ENCODE data around the gene SCRN1. TPM values are rescaled to one million over a fixed set of nuclear protein-coding genes. Genes with fewer than 3 reads are reported as not detected.
"Not testable (repeated sequence)": the region's sequence is repeated elsewhere in the genome, so short reads cannot be mapped to it uniquely, and the experiment has no call there.

The SCRN1 gene
- total and polyA plus RNA-seq, 2 of the 13 experiments (the other 11 are each of a cell fraction or from before 2014, with no cell fraction given) = 43.2 to 49.8 TPM

DNA sequence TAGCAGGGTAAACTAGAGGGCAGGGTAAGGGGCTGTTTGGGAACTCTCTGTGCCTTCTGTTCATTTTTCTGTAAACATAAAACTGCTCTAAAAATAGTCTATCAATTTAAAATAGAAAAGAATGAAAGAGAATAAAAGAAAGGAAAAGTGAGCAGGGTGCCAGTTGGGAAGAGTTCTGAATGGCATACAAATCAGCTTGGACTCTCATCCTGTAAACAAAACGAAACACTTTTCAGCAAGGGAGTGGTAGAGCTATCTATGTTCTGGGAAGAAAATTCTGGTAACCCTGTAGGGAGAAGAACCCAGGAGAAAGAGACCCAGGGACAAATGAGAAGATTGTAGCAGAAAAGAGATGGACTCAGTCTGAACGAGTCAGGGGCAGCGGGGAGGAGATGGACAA is 24.6 kb downstream of the SCRN1 start (continued):
- TF ChIP-seq, protein P1, sequence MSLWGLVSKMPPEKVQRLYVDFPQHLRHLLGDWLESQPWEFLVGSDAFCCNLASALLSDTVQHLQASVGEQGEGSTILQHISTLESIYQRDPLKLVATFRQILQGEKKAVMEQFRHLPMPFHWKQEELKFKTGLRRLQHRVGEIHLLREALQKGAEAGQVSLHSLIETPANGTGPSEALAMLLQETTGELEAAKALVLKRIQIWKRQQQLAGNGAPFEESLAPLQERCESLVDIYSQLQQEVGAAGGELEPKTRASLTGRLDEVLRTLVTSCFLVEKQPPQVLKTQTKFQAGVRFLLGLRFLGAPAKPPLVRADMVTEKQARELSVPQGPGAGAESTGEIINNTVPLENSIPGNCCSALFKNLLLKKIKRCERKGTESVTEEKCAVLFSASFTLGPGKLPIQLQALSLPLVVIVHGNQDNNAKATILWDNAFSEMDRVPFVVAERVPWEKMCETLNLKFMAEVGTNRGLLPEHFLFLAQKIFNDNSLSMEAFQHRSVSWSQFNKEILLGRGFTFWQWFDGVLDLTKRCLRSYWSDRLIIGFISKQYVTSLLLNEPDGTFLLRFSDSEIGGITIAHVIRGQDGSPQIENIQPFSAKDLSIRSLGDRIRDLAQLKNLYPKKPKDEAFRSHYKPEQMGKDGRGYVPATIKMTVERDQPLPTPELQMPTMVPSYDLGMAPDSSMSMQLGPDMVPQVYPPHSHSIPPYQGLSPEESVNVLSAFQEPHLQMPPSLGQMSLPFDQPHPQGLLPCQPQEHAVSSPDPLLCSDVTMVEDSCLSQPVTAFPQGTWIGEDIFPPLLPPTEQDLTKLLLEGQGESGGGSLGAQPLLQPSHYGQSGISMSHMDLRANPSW (CRISPR knock-in tag; IDR thresholded peaks at IDR 0.05; ENCODE audit: borderline replicate concordance) = no peak
- TF ChIP-seq HOXA9 (CRISPR knock-in tag; IDR thresholded peaks at IDR 0.05; ENCODE audit: borderline replicate concordance) = no peak
- TF ChIP-seq IKZF4 (CRISPR knock-in tag; IDR thresholded peaks at IDR 0.05; ENCODE audit: borderline replicate concordance, low read depth, not compliant biosample characterization) = no peak
- no peak for TF ChIP-seq ZNF761 (CRISPR knock-in tag; conservative IDR thresholded peaks at IDR 0.05)
- no peak for TF ChIP-seq POLR2AphosphoS5 (IDR thresholded peaks at IDR 0.05; ENCODE audit: low read depth, low read length)
- TF ChIP-seq ZNF576 (CRISPR knock-in tag; IDR thresholded peaks at IDR 0.05) = no peak
- TF ChIP-seq POGZ (CRISPR knock-in tag; IDR thresholded peaks at IDR 0.05) = no peak

DNA sequence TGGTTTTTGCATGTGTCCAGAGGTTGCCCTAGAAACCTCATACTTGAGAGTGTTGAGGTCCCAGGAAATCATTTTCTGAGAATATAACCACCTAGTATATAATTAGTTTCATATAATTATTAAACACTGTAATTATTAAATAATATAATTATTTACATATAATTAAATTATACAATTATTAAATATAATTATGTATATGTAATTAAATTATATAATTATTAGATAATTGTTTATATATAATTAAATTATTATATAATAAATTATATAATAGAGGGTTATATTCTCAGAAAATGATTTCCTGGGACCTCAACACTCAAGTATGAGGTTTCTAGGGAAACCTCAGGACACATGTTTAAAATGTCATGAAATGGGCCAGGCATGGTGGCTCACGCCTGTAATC is 27.6 kb downstream of the SCRN1 start:
- no peak for TF ChIP-seq CEBPB (IDR thresholded peaks at IDR 0.05; ENCODE audit: borderline replicate concordance, low read depth, low read length)
- ATAC-seq = no peak
- intact Hi-C loops (cut with micrococcal nuclease; ENCODE audit: unreplicated experiment) = no loop called here
- no peak overlapping the region for H3K27ac ChIP-seq (ENCODE audit: extremely low read length, insufficient read depth, low read length)
- no peak for FAIRE-seq
- no peaks in the 10 kb centered on the region; the same call in 1 of the 2 replicates for H4K20me1 ChIP-seq (ENCODE audit: insufficient read depth, low read length)
- in situ Hi-C loops (cut with HindIII; ENCODE audit: extremely low pct_ligation_motif_present, low pct_unique_long_range_greater_than_20kb) = no loop called here
- H3K4me1 ChIP-seq (ENCODE audit: insufficient read depth, low read length) = no peaks in the 10 kb centered on the region; the same call in 1 of the 2 replicates
- H3K4me3 ChIP-seq (replicated peaks in 1 of 3; ENCODE audit: insufficient read depth in 1 of 3, low read depth in 2 of 3, low read length in 3 of 3) = no peak overlapping the region
- H2AFZ ChIP-seq (ENCODE audit: low read length) = no peak overlapping the region
- CTCF ChIA-PET (ENCODE audit: low intra/inter-chr PET ratio, low total read pairs) = no interaction called here
- no peak overlapping the region for H3K9ac ChIP-seq (ENCODE audit: insufficient read depth, low read depth, low read length)
- POLR2A ChIA-PET = no interaction called here
- no peak for DNase-seq (ENCODE audit: low spot score)
- no peaks in the 10 kb centered on the region for H3K9me3 ChIP-seq (ENCODE audit: low read length)
- 100% methylated on average over 1 of the region's 1 CpG for WGBS (ENCODE audit: low lambda C conversion rate)
- H3K27me3 ChIP-seq (ENCODE audit: control insufficient read depth in 1 of 2, insufficient read depth in 2 of 2, low read length in 2 of 2) = no peaks in the 10 kb centered on the region
- H3K36me3 ChIP-seq (replicated peaks in 1 of 2; ENCODE audit: control insufficient read depth in 1 of 2, insufficient read depth in 2 of 2, low read length in 2 of 2) = peaks cover 5 to 35% of the 10 kb centered on the region in 2 experiments
- BruUV-seq (replicated peaks) = no TSS peak
- no peak overlapping the region for H3K4me2 ChIP-seq (ENCODE audit: low read depth, low read length)
- no peaks in the 10 kb centered on the region for H3K79me2 ChIP-seq (ENCODE audit: insufficient read depth, low read length)

GRCh38 chr7:29961611-29962010 is 28.0 kb downstream of the SCRN1 start:
- H4K20me1 ChIP-seq (ENCODE audit: insufficient read depth, low read length); H2AFZ ChIP-seq (ENCODE audit: low read length); H3K4me1 ChIP-seq (ENCODE audit: insufficient read depth, low read length); DNase-seq (ENCODE audit: low spot score); POLR2A ChIA-PET; H3K27ac ChIP-seq (ENCODE audit: extremely low read length, insufficient read depth, low read length); H3K79me2 ChIP-seq (ENCODE audit: insufficient read depth, low read length); in situ Hi-C loops (cut with HindIII; ENCODE audit: extremely low pct_ligation_motif_present, low pct_unique_long_range_greater_than_20kb); H3K9ac ChIP-seq (ENCODE audit: insufficient read depth, low read depth, low read length); H3K9me3 ChIP-seq (ENCODE audit: low read length); FAIRE-seq; ATAC-seq; intact Hi-C loops (cut with micrococcal nuclease; ENCODE audit: unreplicated experiment); BruUV-seq (replicated peaks); H3K4me2 ChIP-seq (ENCODE audit: low read depth, low read length); H3K27me3 ChIP-seq (ENCODE audit: control insufficient read depth in 1 of 2, insufficient read depth in 2 of 2, low read length in 2 of 2); H3K4me3 ChIP-seq (replicated peaks in 1 of 3; ENCODE audit: insufficient read depth in 1 of 3, low read depth in 2 of 3, low read length in 3 of 3); CTCF ChIA-PET (ENCODE audit: low intra/inter-chr PET ratio, low total read pairs): not testable (repeated sequence)
- 95% methylated on average over 9 of the region's 19 CpGs for WGBS (ENCODE audit: low lambda C conversion rate)
- H3K36me3 ChIP-seq (replicated peaks in 1 of 2; ENCODE audit: control insufficient read depth in 1 of 2, insufficient read depth in 2 of 2, low read length in 2 of 2) = peaks cover 5 to 36% of the 10 kb centered on the region in 2 experiments

Measured in HepG2 (cell line).